Parathyroid adenoma (tissue), 2 donors: ENCODE measurements around the gene ABCA6.

ENCODE experiments used
- H2AFZ ChIP-seq: fragments of 300-600 bp; sonication (generic); one replicate; pipeline ENCODE4 v1.7.0; 2017; ENCODE audit warnings: antibody characterized with exemption, mild to moderate bottlenecking
- H3K27ac ChIP-seq: fragments of 300-600 bp; sonication (generic); one replicate; pipeline ENCODE4 v1.7.0; 2017
- H3K27me3 ChIP-seq: fragments of 300-600 bp; sonication (generic); one replicate; pipeline ENCODE4 v1.7.0; 2017; ENCODE audit warnings: low read length; ENCODE audit not compliant: control insufficient read depth, insufficient read depth
- H3K36me3 ChIP-seq: fragments of 300-600 bp; sonication (generic); one replicate; pipeline ENCODE4 v1.7.0; 2017; ENCODE audit warnings: low read length; ENCODE audit not compliant: control insufficient read depth, insufficient read depth
- H3K4me1 ChIP-seq: fragments of 300-600 bp; sonication (generic); one replicate; pipeline ENCODE4 v1.7.0; 2017; ENCODE audit warnings: control low read depth
- H3K4me2 ChIP-seq: fragments of 300-600 bp; sonication (generic); one replicate; pipeline ENCODE4 v1.7.0; 2017; ENCODE audit warnings: low read length
- H3K4me3 ChIP-seq: fragments of 300-600 bp; sonication (generic); one replicate; pipeline ENCODE4 v1.7.0; 2017; ENCODE audit warnings: low read depth, low read length
- H3K79me2 ChIP-seq: fragments of 300-600 bp; sonication (generic); one replicate; pipeline ENCODE4 v1.7.0; 2017; ENCODE audit warnings: control low read depth
- H3K9ac ChIP-seq: fragments of 300-600 bp; sonication (generic); one replicate; pipeline ENCODE4 v1.7.0; 2017; ENCODE audit warnings: mild to moderate bottlenecking
- H3K9me3 ChIP-seq: fragments of 300-600 bp; sonication (generic); one replicate; pipeline ENCODE4 v1.7.0; 2017; ENCODE audit warnings: low read length; ENCODE audit not compliant: control insufficient read depth
- CTCF ChIP-seq: fragments of 300-600 bp; sonication (generic); IDR thresholded peaks from one replicate; pipeline ENCODE4 v1.7.0; 2017; ENCODE audit warnings: antibody characterized with exemption, mild to moderate bottlenecking
- donor health status: primary hyperparathyroidism.

ABCA6 gene

GRCh38 chr17:69048634-69049033 lies 93.1 kb downstream of the ABCA6 start:
- Histone ChIP-seq H2AFZ (no peak overlapping the region), H3K4me2 (no peak overlapping the region), H3K4me1 (no peaks in the 10 kb centered on the region), H3K9ac (no peak overlapping the region), H3K9me3 (no peaks in the 10 kb centered on the region), H3K79me2 (no peaks in the 10 kb centered on the region), H3K27ac (no peak overlapping the region), H3K4me3 (no peak overlapping the region), H3K27me3 (no peaks in the 10 kb centered on the region), H3K36me3 (no peaks in the 10 kb centered on the region)
- TF ChIP-seq CTCF = no peak

GRCh38 chr17:69047368-69048263 lies 94.1 kb downstream of the ABCA6 start:
- TF ChIP-seq CTCF = no peak
- H2AFZ ChIP-seq = no peak overlapping the region
- H3K79me2 ChIP-seq = no peaks in the 10 kb centered on the region
- H3K4me3 ChIP-seq = no peak overlapping the region
- H3K9me3 ChIP-seq = no peaks in the 10 kb centered on the region
- H3K4me2 ChIP-seq = no peak overlapping the region
- H3K4me1 ChIP-seq = no peaks in the 10 kb centered on the region
- H3K9ac ChIP-seq = no peak overlapping the region
- H3K36me3 ChIP-seq = no peaks in the 10 kb centered on the region
- no peaks in the 10 kb centered on the region for H3K27me3 ChIP-seq
- H3K27ac ChIP-seq = no peak overlapping the region

- no peak overlapping the region for H3K27ac ChIP-seq
- no peak overlapping the region for H3K4me2 ChIP-seq
- no peaks in the 10 kb centered on the region for H3K4me1 ChIP-seq
- H2AFZ ChIP-seq = no peak overlapping the region
- no peaks in the 10 kb centered on the region for H3K36me3 ChIP-seq
- no peaks in the 10 kb centered on the region for H3K27me3 ChIP-seq
- no peak overlapping the region for H3K9ac ChIP-seq
- H3K4me3 ChIP-seq = no peak overlapping the region
- no peaks in the 10 kb centered on the region for H3K9me3 ChIP-seq
- TF ChIP-seq CTCF = no peak
- no peaks in the 10 kb centered on the region for H3K79me2 ChIP-seq
Measured at GRCh38 chr17:69046121-69046807, 95.4 kb downstream of the ABCA6 start.

- Histone ChIP-seq H2AFZ (no peak overlapping the region), H3K9me3 (no peaks in the 10 kb centered on the region), H3K4me1 (no peaks in the 10 kb centered on the region), H3K27me3 (no peaks in the 10 kb centered on the region), H3K4me2 (no peak overlapping the region), H3K79me2 (no peaks in the 10 kb centered on the region), H3K9ac (no peak overlapping the region), H3K4me3 (no peak overlapping the region), H3K27ac (no peak overlapping the region), H3K36me3 (no peaks in the 10 kb centered on the region)
- TF ChIP-seq CTCF = no peak
Measured at GRCh38 chr17:69045646-69046045, 96.0 kb downstream of the ABCA6 start.
